Glomerular visceral epithelial cell (primary cell): ENCODE data around the gene GOLGA6L10.
"Not testable (repeated sequence)": the region's sequence is repeated elsewhere in the genome, so short reads cannot be mapped to it uniquely, and the experiment has no call there.

Experiments used
- DNase-seq: peaks from one replicate; pipeline ENCODE4 v3.0.0-alpha.2; 2016; ENCODE audit errors: extremely low spot score

GOLGA6L10 gene

DNA sequence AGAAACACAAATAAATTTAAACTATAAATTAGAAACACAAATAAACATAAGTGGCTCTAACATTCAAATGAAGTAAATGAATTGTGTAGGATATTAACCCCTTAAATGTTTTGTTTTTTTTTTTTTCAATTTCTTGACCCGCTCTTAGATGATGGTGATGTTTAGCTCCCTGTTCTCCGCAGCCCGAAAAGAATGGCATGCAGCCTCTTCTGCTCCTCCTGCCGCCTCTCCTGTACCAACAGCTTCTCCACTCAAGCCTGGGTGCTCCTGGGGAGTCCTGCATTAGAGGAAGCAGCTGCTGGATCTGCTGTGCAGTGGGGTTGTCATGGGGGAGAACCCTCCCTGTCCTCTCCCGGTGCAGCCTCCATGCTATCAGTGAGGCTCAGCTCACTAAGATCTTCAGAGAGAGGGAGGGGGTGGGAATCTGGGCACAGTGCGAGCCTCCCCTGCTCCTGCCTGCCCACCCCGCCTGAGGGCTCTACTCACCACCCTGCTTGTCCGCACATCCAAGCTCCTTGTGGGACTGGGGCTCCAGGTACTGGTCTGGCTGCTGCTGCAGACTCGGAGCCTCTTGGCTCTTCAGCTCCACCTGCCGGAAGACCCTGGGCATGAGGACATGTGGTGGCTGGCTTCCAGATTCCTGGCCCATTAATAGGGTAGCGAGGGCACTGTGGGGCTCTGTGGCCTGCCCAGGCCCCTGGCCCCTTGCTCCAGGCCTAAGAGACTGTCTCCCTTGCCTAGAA is 6.5 kb downstream of the GOLGA6L10 start:
- DNase-seq: not testable (repeated sequence)

DNA sequence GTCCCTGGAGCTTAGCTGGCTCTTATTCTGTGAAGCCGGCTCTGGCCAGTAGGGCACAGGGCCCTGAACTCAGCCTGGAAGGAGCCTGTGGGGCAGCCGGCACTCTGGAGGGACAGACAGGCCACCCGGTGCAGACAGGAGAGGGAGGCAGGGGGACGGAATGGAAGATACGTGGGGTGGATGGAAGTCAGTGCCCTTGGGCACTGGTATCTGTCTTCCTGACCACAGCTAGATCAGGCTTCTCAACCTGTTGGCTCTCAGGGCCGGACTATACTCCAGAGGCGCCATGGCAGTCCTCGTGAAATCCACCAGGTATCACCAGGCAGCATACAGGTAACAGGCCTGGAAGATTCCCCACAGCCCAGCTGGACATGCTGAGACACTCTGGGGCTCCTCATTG is 10.7 kb downstream of the GOLGA6L10 start:
- DNase-seq: not testable (repeated sequence)

DNA sequence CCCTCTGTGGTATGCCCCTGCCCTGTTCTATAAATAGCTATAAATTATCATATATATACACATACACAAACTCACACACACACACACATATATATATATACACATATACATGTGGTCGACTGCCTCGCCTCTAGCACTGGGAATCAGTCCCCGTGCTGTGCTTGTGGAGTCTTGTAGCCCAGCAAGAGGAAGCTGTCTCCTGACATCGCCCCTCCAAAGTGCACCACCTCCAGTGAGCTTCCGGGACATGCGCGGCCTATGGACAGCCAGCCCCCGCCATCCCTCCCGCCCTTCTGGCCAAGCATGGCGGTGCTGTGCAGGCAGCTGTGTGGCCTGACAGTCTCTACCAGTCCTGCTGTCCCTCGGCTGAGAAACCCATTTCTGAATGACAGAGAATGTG is 11.2 kb downstream of the GOLGA6L10 start:
- DNase-seq: not testable (repeated sequence)

DNA sequence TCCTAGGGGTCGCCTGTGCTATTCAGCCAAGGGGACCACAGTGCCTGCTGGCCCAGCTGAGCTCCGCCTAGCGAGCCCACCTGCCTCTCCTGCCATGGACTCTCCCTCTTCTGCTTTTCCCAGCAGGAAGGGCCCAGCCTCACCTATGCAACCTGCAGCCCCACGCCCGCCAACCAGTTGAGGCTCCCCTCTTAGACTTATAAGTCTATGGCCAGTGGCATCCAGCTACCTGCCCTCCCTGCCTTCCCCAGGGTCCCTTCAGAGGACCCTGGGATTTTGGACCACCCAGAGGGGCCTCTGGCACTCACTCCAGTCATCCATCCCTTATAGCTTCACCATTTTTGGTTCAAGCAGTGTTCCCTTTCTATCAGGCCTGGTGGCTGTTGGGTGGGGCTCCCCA is 12.2 kb downstream of the GOLGA6L10 start:
- not testable (repeated sequence) for DNase-seq

DNA sequence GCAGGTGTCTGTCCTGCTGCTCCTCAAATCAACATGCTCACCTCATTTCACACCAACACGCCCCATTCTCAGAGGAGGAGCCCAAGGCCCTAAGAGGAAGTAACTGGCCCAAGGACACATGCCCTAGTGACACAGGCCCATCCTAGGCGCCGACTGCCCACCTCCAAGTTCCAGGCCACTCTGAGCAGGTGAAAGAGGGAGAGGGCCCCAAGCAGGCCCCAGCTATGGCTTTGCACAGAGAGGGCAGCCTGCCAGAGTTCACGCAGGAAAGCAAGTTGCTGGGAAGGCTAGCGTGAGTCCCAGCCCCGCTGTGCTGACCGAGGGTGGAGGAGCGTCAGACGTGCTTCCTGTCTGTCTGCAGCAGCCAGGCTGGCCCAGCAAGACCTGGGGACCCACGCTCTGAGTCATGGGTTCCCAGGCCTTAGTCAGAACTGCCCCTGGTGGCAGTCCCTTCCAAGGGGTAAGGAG is 13.1 kb downstream of the GOLGA6L10 start:
- peak; percentile 35 for DNase-seq

DNA sequence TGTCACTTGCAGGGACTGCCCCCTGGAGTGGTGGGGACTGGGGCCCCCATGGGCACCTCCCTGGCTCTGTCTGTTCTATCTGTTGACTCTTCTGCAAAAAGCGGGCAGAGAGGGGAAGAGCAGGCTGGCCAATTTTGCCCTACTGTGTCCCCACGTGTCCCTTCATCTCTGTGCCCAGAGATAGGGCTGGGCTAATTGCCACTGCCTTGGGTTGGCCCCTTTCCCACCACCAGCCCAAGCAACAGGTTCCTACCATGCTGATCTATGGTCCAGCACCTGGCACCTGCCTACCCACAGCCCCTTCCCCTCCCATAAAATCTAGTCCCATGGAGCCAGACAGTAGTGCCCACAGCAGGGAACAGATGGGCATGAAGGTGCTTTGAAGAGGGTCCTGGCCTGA is 14.3 kb downstream of the GOLGA6L10 start:
- not testable (repeated sequence) for DNase-seq

- DNase-seq: not testable (repeated sequence)
Measured at GRCh38 chr15:82334554-82334932, 14.7 kb downstream of the GOLGA6L10 start.

DNA sequence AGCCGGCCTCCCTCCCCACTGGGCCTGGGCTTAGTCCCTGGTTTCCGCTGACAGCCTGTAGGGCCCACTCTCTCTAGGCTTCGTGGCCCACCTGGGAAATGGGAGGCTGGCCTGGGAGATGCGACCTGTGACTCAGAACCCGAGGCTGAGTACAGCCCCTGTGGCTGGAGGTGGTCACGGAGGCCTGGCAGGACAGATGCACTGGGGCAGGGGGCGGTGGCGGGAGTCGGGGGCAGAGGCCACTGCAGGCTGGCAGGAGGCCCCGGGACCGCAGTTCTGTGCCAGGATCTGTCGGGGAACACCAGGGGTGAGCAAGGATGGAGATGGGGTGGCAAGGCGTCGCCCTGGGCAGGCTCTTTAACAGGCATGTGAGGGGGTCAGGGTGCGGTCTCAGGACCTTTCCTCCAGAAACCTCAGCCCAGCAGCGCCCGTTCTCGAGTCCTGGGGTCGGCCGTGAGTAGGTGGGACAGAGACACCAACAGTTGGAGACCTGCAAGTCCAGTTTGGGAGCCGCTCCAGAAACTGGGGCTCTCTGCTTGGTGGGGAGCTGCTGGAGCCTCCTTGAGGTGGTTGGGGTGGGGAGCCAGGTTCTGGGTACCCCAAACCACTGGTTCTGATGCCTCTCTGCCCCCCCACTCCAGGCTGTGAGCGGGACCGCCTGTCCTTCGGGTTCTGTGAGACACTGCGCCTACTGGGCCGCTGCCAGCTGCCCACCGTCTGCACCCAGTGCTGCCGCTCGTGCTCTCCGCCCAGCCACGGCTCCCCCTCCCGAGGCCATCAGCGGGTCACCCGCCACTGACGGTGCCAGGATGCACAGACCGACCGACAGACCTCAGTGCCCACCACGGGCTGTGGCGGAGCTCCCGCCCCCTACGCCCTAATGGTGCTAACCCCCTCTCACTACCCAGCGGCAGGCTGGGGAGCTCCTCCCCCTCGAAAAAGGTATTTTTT is 15.4 kb downstream of the GOLGA6L10 start:
- DNase-seq: not testable (repeated sequence)

DNA sequence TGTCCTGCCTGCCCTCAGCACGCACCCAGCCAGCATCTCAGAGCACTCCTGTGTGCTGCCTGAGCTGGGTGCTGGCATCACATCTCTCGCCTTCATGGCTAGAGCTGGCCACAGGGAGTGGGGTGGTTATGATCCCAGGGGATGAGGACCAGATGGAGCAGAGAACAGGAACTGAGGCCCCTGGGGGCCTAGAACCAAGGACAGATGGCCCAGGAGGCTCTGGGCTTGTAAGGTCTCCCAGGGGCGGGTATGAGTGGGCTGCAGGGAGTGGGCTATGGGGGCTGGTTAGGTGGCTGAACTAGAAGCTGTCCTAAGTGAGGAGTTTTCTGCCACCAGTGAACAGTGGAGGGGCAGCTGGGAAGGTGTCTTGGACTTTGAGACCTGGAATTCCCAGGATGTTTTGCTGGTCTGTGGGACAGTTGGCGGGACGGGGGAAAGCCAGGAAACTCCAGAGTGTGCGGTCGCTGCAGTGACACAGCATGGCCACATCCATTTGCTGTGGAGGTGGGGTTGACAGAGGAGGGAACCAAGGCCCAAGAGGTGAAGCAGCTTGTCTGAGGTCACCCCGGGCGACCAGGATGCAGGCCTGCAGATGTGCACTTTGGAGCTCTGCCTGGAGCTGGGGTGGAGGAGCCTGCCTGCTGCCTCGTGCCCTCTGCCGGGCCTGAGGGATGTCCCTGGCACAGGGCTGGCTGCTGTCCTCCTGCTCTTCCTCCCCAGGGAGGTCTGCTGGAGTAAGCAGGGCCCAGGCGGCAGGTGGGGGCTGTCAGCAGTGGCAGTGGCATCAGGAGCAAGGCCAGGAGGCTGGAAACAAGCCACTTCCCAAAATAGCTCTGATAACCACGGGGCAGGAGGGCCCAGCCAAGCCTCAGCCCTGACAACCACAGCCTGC is 16.3 kb downstream of the GOLGA6L10 start:
- peak; percentile 22 for DNase-seq

- DNase-seq: not testable (repeated sequence)
Measured at GRCh38 chr15:82331576-82332304, 17.5 kb downstream of the GOLGA6L10 start.

DNA sequence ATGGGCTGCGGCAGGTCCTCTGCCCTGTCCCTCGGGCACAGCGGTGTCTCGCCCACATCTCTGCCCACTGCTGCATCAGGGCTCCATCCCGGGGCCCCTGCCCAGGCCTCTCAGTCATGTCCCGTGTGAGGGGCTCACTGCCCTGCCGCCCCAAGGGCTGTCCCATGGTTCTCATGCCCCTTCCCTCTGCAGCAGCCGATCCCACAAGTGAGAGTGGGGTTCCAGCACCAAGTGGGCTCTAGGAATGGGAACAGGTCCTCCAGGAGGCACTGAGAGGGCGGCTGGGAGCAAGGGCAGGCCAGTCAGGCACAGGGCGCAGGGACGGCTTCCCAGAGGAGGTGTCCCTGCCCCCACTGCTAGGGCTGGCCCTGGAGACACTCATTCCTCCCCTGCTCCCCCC is 18.4 kb downstream of the GOLGA6L10 start:
- DNase-seq: not testable (repeated sequence)

DNA sequence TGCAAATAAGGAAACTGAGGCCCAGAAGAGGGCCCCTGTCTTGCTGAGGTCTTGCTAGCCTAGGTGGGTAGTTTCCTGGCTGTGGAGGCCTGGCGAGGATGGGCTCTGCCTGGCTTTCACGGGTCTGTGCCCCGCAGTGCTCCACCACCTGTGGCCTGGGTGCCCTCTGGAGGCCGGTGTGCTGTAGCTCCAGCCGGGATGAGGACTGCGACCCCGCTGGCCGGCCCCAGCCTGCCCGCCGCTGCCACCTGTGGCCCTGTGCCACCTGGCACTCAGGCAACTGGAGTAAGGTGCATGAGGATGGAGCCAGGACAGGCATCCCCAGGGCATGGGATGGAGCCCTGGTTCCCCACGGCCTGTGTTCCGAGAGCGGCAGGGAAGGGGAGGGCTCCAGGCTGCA is 20.2 kb downstream of the GOLGA6L10 start:
- DNase-seq: not testable (repeated sequence)

DNA sequence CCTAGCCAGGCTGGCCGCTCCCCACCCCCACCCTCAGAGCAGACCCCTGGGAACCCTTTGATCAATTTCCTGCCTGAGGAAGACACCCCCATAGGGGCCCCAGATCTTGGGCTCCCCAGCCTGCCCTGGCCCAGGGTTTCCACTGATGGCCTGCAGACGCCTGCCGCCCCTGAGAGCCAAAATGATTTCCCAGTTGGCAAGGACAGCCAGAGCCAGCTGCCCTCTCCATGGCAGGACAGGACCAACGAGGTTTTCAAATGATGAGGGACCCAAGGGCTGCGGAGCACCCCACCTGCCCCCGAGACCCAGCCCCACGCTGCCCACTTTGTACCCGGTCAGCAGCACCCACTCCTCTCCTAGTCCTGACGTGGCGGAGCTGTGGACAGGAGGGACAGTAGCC is 21.9 kb downstream of the GOLGA6L10 start:
- not testable (repeated sequence) for DNase-seq

- not testable (repeated sequence) for DNase-seq
Measured at GRCh38 chr15:82326896-82327295, 22.4 kb downstream of the GOLGA6L10 start.

- DNase-seq: not testable (repeated sequence)
Measured at GRCh38 chr15:82325646-82326045, 23.6 kb downstream of the GOLGA6L10 start.

GRCh38 chr15:82324831-82325230 is 24.4 kb downstream of the GOLGA6L10 start:
- not testable (repeated sequence) for DNase-seq

- DNase-seq: not testable (repeated sequence)
Measured at GRCh38 chr15:82322488-82322887, 26.8 kb downstream of the GOLGA6L10 start.

GRCh38 chr15:82320861-82321260 is 28.4 kb downstream of the GOLGA6L10 start:
- not testable (repeated sequence) for DNase-seq

DNA sequence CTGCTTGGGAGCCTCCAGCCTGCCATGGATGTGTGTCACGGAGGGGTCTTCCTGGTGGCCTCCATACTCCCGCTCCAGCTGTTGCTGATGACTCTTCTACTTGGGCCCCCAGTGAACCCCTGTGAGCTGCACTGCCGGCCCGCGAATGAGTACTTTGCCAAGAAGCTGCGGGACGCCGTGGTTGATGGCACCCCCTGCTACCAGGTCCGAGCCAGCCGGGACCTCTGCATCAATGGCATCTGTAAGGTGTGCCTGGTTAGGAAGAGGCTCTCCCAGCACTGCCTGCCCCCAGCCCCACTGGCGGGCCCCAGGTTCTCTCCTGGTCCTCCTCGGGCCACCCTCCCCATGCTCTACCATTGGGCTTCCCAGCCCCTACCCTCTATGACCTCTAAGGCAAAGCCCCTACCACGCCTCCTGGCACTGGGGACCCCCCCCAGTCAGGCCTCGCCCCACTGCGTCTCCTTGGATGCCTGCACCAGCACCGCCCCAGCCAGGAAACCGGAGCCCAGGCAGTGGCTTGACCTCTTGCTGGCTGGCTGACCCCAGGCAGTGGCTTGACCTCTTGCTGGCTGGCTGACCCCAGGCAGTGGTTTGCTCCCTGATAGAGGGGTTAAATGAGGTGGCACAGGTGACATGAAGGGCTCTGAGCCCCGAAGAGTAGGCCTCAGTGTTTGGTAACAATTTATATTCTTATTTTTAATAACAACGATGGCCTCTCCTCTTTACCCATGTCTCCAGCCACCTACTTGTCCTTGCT is 29.6 kb downstream of the GOLGA6L10 start:
- DNase-seq: not testable (repeated sequence)

- not testable (repeated sequence) for DNase-seq
Measured at GRCh38 chr15:82318281-82318680, 31.0 kb downstream of the GOLGA6L10 start.
